Naive B cell (primary cell): ENCODE measurements around the gene KRTAP5-6. TPM values are rescaled to one million over a fixed set of nuclear protein-coding genes. Genes with fewer than 3 reads are reported as not detected.

Source experiments
- ATAC-seq, 2 donors: fragments of 150-1000 bp; cut with Tn5 transposase; 2 replicates each; pipeline ENCODE4 v1.10.0; 2021; ENCODE audit warnings: low read depth in 2 of 2, mild to moderate bottlenecking in 2 of 2, moderate library complexity in 2 of 2
- DNase-seq: peaks from one replicate; pipeline ENCODE4 v3.0.0; 2022
- H3K27ac Mint-ChIP-seq, 6 donors: one replicate each; pipeline ENCODE4 v1.8.0; 2020 to 2022; ENCODE audit warnings: mild to moderate bottlenecking in 6 of 6, mixed read lengths in 6 of 6, moderate library complexity in 5 of 6, inconsistent platforms in 2 of 6
- H3K27me3 Mint-ChIP-seq, 3 donors: one replicate each; pipeline ENCODE4 v1.8.0; 2021 to 2022; ENCODE audit warnings: mixed read lengths in 3 of 3, mild to moderate bottlenecking in 1 of 3
- H3K36me3 Mint-ChIP-seq, 2 donors: one replicate each; pipeline ENCODE4 v1.8.0; 2020 to 2022; ENCODE audit warnings: mixed read lengths in 2 of 2, inconsistent platforms in 1 of 2, mild to moderate bottlenecking in 1 of 2
- H3K4me1 Mint-ChIP-seq, 3 donors: one replicate each; pipeline ENCODE4 v1.8.0; 2020 to 2022; ENCODE audit warnings: mixed read lengths in 3 of 3, inconsistent platforms in 1 of 3, mild to moderate bottlenecking in 1 of 3, moderate library complexity in 1 of 3
- H3K4me3 Mint-ChIP-seq, 8 donors: one replicate each; pipeline ENCODE4 v1.8.0; 2020 to 2022; ENCODE audit warnings: mild to moderate bottlenecking in 8 of 8, mixed read lengths in 8 of 8, moderate library complexity in 8 of 8, inconsistent platforms in 2 of 8
- H3K9me3 Mint-ChIP-seq, 7 donors: one replicate each; pipeline ENCODE4 v1.8.0; 2020 to 2022; ENCODE audit warnings: mixed read lengths in 7 of 7, mild to moderate bottlenecking in 5 of 7, inconsistent platforms in 2 of 7, moderate library complexity in 1 of 7
- polyA plus RNA-seq, 6 donors: library from polyadenylated mRNA; unstranded; fragments of 300-500 nt; fragmentation: Illumina TruSeq; gene quantifications; one replicate each; pipeline ENCODE4 v1.2.3, GENCODE V29; 2021; ENCODE audit warnings: low read depth in 6 of 6

Gene KRTAP5-6
- polyA plus RNA-seq = not detected

DNA sequence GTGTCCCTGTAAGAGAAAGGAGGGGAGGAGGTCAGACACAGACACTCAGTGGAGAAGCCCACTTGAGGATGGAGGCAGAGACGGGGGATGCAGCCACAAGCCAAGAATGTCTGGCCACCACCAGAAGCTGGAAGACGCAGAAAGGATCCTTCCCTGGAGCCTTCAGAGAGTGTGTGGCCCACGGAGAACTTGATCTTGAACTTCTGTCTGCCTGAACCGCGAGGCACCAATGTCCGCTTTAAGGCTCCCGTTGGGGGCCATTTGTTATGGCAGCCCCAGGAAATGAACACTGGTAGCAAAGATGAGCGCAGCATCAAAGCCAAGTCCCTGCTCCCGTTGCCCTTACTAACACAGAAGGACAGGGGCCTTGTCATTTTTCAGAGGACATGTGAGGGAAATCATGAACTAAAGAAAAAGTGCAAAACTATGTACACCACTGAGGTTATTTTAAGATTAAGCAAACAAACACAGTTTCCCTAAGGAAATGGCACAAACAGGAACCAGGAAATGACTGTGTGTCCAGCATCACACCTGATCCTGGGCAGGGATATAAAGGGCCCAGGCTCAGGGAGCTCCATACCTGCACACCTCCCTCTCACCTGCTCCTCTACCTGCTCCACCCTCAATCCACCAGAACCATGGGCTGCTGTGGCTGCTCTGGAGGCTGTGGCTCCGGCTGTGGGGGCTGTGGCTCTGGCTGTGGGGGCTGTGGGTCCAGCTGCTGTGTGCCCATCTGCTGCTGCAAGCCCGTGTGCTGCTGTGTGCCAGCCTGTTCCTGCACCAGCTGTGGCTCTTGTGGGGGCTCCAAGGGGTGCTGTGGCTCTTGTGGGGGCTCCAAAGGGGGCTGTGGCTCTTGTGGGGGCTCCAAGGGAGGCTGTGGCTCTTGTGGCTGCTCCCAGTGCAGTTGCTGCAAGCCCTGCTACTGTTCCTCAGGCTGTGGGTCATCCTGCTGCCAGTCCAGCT is at the start of gene KRTAP5-6:
Gene KRTAP5-6 (plus strand): TSS at position 588 of the 963 bp plus-strand sequence. CDS start 51 bp downstream, at position 639.
- peaks cover 36 to 75% (median 60%) of the 10 kb centered on the region in 3 donors for H3K27me3 Mint-ChIP-seq
- peak within 1 kb of the TSS in 1 of 8 donors; percentile 62 for H3K4me3 Mint-ChIP-seq
- DNase-seq (no peak), ATAC-seq (no peak)
- H3K36me3 Mint-ChIP-seq = peaks cover 5 to 6% of the 10 kb centered on the region in 2 donors
- peak within 1 kb of the TSS in 2 of 6 donors; percentile 59 to 69 for H3K27ac Mint-ChIP-seq
- H3K4me1 Mint-ChIP-seq = peaks cover 3 to 12% (median 7%) of the 10 kb centered on the region in 3 donors
- peaks cover 0 to 3% (median 0%) of the 10 kb centered on the region in 7 donors for H3K9me3 Mint-ChIP-seq

DNA sequence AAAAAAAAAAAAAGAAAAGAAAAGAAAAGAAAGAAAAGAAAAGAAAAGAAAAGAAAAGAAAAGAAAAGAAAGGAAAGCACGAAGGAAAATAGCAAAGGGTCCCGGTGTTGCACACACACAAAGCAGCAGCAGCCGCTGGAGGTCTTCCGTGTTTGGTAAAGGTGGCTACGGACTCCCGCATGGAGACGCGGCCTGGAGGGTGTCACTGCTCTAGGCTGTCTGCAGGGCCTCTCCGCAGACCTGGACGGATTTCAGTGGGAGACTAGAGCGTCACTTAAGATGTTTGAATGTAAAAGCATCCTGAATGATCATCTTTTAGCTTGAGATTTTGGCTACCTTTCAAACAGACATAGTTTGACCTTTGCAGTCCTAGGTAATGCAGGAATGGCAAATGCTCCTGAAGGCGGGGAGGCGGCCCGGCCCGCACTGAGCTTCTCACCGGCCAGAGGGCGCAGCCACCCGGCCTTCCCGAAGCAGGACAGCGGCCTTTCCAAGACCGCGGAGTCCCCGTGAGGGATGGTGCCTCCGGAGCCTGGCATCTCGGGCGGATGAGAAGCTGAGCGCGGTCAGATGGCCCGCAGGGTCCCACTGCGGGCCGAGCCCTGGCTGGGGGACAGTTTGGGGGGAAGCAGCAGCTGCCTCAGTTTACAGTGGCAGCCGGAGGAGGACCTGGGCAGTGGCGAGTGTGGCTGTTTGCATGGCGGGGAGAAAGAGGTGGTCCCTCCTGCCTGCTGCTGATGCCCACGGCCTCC is 48.9 kb upstream of the KRTAP5-6 start:
- Mint-ChIP-seq H3K9me3 (no peaks in the 10 kb centered on the region), H3K4me3 (no peak overlapping the region), H3K27ac (no peak overlapping the region), H3K27me3 (peaks cover 7 to 21% (median 18%) of the 10 kb centered on the region in 3 donors), H3K36me3 (no peaks in the 10 kb centered on the region), H3K4me1 (no peaks in the 10 kb centered on the region)
- DNase-seq (no peak), ATAC-seq (no peak)

GRCh38 chr11:1648653-1649420 is 48.2 kb upstream of the KRTAP5-6 start:
- ATAC-seq (no peak), DNase-seq (no peak)
- Mint-ChIP-seq H3K4me1 (no peaks in the 10 kb centered on the region), H3K27ac (no peak overlapping the region), H3K4me3 (peak overlapping the region in 1 of 8 donors; percentile 60), H3K27me3 (peaks cover 9 to 27% (median 21%) of the 10 kb centered on the region in 3 donors), H3K9me3 (no peaks in the 10 kb centered on the region), H3K36me3 (no peaks in the 10 kb centered on the region)

- peaks cover 17 to 26% (median 25%) of the 10 kb centered on the region in 3 donors for H3K27me3 Mint-ChIP-seq
- no peaks in the 10 kb centered on the region for H3K4me1 Mint-ChIP-seq
- peak overlapping the region in 1 of 6 donors; percentile 89 for H3K27ac Mint-ChIP-seq
- no peak overlapping the region for H3K4me3 Mint-ChIP-seq
- no peaks in the 10 kb centered on the region for H3K36me3 Mint-ChIP-seq
- DNase-seq (no peak), ATAC-seq (no peak)
- no peaks in the 10 kb centered on the region for H3K9me3 Mint-ChIP-seq
Observed at GRCh38 chr11:1650034-1650917, 46.7 kb upstream of the KRTAP5-6 start.

- ATAC-seq (no peak), DNase-seq (no peak)
- Mint-ChIP-seq H3K4me1 (no peaks in the 10 kb centered on the region), H3K9me3 (no peaks in the 10 kb centered on the region), H3K27ac (peak overlapping the region in 1 of 6 donors; percentile 89), H3K27me3 (peaks cover 17 to 25% (median 25%) of the 10 kb centered on the region in 3 donors), H3K4me3 (no peak overlapping the region), H3K36me3 (no peaks in the 10 kb centered on the region)
Observed at GRCh38 chr11:1650918-1651262, 46.1 kb upstream of the KRTAP5-6 start.

- Mint-ChIP-seq H3K27me3 (peaks cover 20 to 28% (median 25%) of the 10 kb centered on the region in 3 donors), H3K27ac (no peak overlapping the region), H3K9me3 (no peaks in the 10 kb centered on the region), H3K4me1 (no peaks in the 10 kb centered on the region), H3K4me3 (no peak overlapping the region), H3K36me3 (no peaks in the 10 kb centered on the region)
- DNase-seq (no peak), ATAC-seq (no peak)
Observed at GRCh38 chr11:1651411-1651980, 45.5 kb upstream of the KRTAP5-6 start.

DNA sequence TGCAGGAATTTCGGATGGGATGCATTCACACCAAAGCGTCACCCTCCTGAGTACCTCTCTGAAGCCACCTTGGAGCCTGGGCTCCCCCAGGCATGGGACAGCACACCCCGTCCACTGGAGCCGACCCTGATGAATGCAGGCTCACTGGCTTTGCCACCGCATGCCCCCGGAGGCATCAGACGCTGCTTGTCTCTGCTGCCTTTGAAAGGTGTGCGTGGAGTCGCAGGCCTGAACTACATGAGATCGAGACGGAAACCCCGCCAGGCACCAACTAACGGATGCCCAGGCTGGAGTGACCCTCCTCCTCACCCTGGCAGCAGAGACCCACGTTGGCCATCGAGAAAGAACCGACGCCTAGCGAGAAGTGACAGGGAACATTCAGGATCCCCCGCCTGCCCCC is 45.0 kb upstream of the KRTAP5-6 start:
- H3K9me3 Mint-ChIP-seq = no peaks in the 10 kb centered on the region
- peaks cover 22 to 33% (median 25%) of the 10 kb centered on the region in 3 donors for H3K27me3 Mint-ChIP-seq
- no peak for DNase-seq
- H3K27ac Mint-ChIP-seq = no peak overlapping the region
- no peaks in the 10 kb centered on the region for H3K4me1 Mint-ChIP-seq
- no peaks in the 10 kb centered on the region for H3K36me3 Mint-ChIP-seq
- ATAC-seq = no peak
- no peak overlapping the region for H3K4me3 Mint-ChIP-seq

GRCh38 chr11:1652442-1652770 is 44.6 kb upstream of the KRTAP5-6 start:
- ATAC-seq (no peak), DNase-seq (no peak)
- H3K9me3 Mint-ChIP-seq = no peaks in the 10 kb centered on the region
- peak overlapping the region in 1 of 8 donors; percentile 9 for H3K4me3 Mint-ChIP-seq
- no peaks in the 10 kb centered on the region for H3K4me1 Mint-ChIP-seq
- no peak overlapping the region for H3K27ac Mint-ChIP-seq
- peaks cover 22 to 35% (median 25%) of the 10 kb centered on the region in 3 donors for H3K27me3 Mint-ChIP-seq
- H3K36me3 Mint-ChIP-seq = no peaks in the 10 kb centered on the region

GRCh38 chr11:1652771-1653540 is 44.0 kb upstream of the KRTAP5-6 start:
- no peaks in the 10 kb centered on the region for H3K4me1 Mint-ChIP-seq
- peak overlapping the region in 1 of 8 donors; percentile 9 for H3K4me3 Mint-ChIP-seq
- no peaks in the 10 kb centered on the region for H3K9me3 Mint-ChIP-seq
- ATAC-seq (peak; percentile 71 to 85), DNase-seq (peak; percentile 64)
- peaks cover 25 to 35% (median 26%) of the 10 kb centered on the region in 3 donors for H3K27me3 Mint-ChIP-seq
- no peaks in the 10 kb centered on the region for H3K36me3 Mint-ChIP-seq
- H3K27ac Mint-ChIP-seq = no peak overlapping the region

GRCh38 chr11:1653541-1654387 is 43.2 kb upstream of the KRTAP5-6 start:
- Mint-ChIP-seq H3K4me3 (no peak overlapping the region), H3K9me3 (no peaks in the 10 kb centered on the region), H3K36me3 (no peaks in the 10 kb centered on the region), H3K4me1 (peaks cover 0 to 1% (median 0%) of the 10 kb centered on the region in 3 donors), H3K27me3 (peaks cover 25 to 35% (median 26%) of the 10 kb centered on the region in 3 donors), H3K27ac (peak overlapping the region in 1 of 6 donors; percentile 32)
- ATAC-seq (no peak), DNase-seq (no peak)
